Stomach (tissue), 4 donors: ENCODE data around the gene TPRG1.

Experiments used
- EP300 ChIP-seq: sonication (generic); formaldehyde crosslinking; IDR thresholded peaks from one replicate; pipeline ENCODE4 v1.6.1; 2017; ENCODE audit warnings: antibody characterized with exemption
- POLR2A ChIP-seq, 4 donors: fragments of 450-650 bp; IDR thresholded peaks; one replicate each; pipeline ENCODE4 v1.6.1; 2016; ENCODE audit warnings: antibody characterized with exemption in 4 of 4, control low read depth in 2 of 4, mild to moderate bottlenecking in 1 of 4, moderate library complexity in 1 of 4
- POLR2AphosphoS5 ChIP-seq, 3 donors: sonication (generic); formaldehyde crosslinking; IDR thresholded peaks; one replicate each; pipeline ENCODE4 v1.6.1; 2016; ENCODE audit warnings: antibody characterized with exemption in 3 of 3
- TF ChIP-seq, protein P1 (sequence below), 7 experiments: fragments of 450-650 bp in 4 of 7; fragments of 200-600 bp in 3 of 7; sonication (generic) in 3 of 7; IDR thresholded peaks; one replicate each; pipeline ENCODE4 v1.5.1; 2016 to 2019; ENCODE audit warnings: antibody characterized with exemption in 7 of 7, control low read depth in 2 of 7, mild to moderate bottlenecking in 1 of 7

DNA sequence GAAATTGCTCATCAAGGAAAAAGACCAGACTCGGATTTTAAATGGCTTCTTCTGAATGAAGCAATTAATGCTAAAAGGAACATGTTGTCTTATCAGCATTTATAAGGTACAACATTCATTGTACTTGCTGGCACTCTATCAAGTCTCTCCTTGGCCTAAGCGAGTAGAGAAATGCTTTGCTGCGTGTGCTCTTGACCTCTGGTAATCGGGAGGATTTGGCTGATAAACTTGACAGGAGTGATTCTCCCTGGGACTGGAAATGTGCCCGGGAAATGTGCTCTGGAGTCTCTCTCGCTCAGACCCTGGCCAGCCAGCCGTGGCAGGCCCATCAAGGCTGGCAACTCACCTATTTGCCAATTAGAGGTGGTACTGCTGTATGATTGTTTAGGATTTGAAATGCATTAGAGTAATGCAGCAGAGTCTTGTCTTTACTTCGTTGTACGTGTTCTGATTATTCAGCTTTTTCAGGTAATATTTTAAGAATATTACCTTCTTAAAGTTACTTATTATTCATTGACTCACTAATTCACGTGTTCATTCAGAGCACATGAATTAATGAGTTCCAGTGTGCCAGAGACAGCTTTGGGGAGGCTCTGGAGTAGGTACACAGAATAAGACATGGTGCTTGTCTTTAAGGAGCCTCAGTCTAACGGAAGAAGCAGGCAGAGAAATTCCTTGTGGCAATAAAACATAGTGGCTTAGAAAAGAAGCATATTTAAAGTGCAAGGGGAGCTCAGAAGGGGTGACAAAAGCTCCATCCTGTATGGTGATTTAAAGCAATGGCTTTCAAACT, 48.0 kb upstream of the TPRG1 start:
- TF ChIP-seq, protein P1, sequence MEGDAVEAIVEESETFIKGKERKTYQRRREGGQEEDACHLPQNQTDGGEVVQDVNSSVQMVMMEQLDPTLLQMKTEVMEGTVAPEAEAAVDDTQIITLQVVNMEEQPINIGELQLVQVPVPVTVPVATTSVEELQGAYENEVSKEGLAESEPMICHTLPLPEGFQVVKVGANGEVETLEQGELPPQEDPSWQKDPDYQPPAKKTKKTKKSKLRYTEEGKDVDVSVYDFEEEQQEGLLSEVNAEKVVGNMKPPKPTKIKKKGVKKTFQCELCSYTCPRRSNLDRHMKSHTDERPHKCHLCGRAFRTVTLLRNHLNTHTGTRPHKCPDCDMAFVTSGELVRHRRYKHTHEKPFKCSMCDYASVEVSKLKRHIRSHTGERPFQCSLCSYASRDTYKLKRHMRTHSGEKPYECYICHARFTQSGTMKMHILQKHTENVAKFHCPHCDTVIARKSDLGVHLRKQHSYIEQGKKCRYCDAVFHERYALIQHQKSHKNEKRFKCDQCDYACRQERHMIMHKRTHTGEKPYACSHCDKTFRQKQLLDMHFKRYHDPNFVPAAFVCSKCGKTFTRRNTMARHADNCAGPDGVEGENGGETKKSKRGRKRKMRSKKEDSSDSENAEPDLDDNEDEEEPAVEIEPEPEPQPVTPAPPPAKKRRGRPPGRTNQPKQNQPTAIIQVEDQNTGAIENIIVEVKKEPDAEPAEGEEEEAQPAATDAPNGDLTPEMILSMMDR (IDR thresholded peaks at IDR 0.05): no peak
- TF ChIP-seq POLR2A (IDR thresholded peaks at IDR 0.05) (no peak), POLR2AphosphoS5 (IDR thresholded peaks at IDR 0.05) (peak in 1 of 3 donors; percentile 26), EP300 (no peak)
